IMR-90 (cell line): Measurements from ENCODE around the gene CDK5. TPM values are rescaled to one million over a fixed set of nuclear protein-coding genes. Genes with fewer than 3 reads are reported as not detected.

Experiments
- ATAC-seq: fragments of 200-7000 bp; cut with Tn5 transposase; 2 replicates; pipeline ENCODE4 v1.9.1; 2020; ENCODE audit warnings: low read depth, mild to moderate bottlenecking, moderate library complexity
- BruUV-seq: library from RNA; stranded (reverse); fragments of 400-500 nt; replicated peaks from 2 replicates; lab custom pipeline; 2021; lab: Mats Ljungman, UMichigan
- CTCF ChIA-PET: fragments of 300-600 bp; formaldehyde crosslinking; extraction: SDS; loops from one replicate; lab custom pipeline; 2021; ENCODE audit warnings: antibody characterized with exemption; lab: Yijun Ruan, JAX
- POLR2A ChIA-PET: fragments of 300-600 bp; sonication (Branson Sonifier 250); formaldehyde crosslinking; loops from one replicate; lab custom pipeline; 2022; ENCODE audit warnings: antibody characterized with exemption; ENCODE audit not compliant: unreplicated experiment; lab: Charles Lee
- DNase-seq: peaks from one replicate; pipeline ENCODE4 v3.0.0; 2013
- H2AFZ ChIP-seq: replicated peaks from 2 replicates; pipeline ENCODE3; 2013; ENCODE audit warnings: low read length, mild to moderate bottlenecking; ENCODE audit not compliant: poor library complexity
- H2AK5ac ChIP-seq: 2 replicates; pipeline ENCODE4 v1.6.1; 2013; ENCODE audit warnings: low read depth, low read length, inconsistent platforms
- H2AK9ac ChIP-seq: replicated peaks from 2 replicates; pipeline ENCODE3; 2013; ENCODE audit warnings: mild to moderate bottlenecking, low read depth, low read length, moderate library complexity; ENCODE audit not compliant: poor library complexity
- H2BK120ac ChIP-seq: 2 replicates; pipeline ENCODE4 v1.6.1; 2013; ENCODE audit warnings: low read depth, low read length, inconsistent platforms
- H2BK15ac ChIP-seq: 3 replicates; pipeline ENCODE4 v1.6.1; 2013; ENCODE audit warnings: low read depth, low read length, inconsistent platforms
- H2BK20ac ChIP-seq: 2 replicates; pipeline ENCODE4 v1.6.1; 2013; ENCODE audit warnings: low read depth, mild to moderate bottlenecking, inconsistent platforms, low read length, moderate library complexity
- H2BK5ac ChIP-seq: 2 replicates; pipeline ENCODE4 v1.6.1; 2013; ENCODE audit warnings: mild to moderate bottlenecking, low read depth, low read length, inconsistent platforms; ENCODE audit not compliant: poor library complexity, severe bottlenecking
- H3K14ac ChIP-seq: replicated peaks from 2 replicates; pipeline ENCODE4 v1.6.1; 2013; ENCODE audit warnings: low read depth, low read length, inconsistent platforms
- H3K18ac ChIP-seq: 2 replicates; pipeline ENCODE4 v1.6.1; 2013; ENCODE audit warnings: low read depth, low read length, control low read depth
- H3K23ac ChIP-seq: 2 replicates; pipeline ENCODE4 v1.6.1; 2013; ENCODE audit warnings: low read depth, low read length, inconsistent platforms
- H3K27ac ChIP-seq: 2 replicates; pipeline ENCODE4 v1.5.1; 2013; ENCODE audit warnings: mild to moderate bottlenecking, control low read depth, low read length; ENCODE audit not compliant: insufficient read depth
- H3K27me3 ChIP-seq: 2 replicates; pipeline ENCODE4 v1.6.1; 2013; ENCODE audit warnings: low read length; ENCODE audit not compliant: control insufficient read depth, insufficient read depth
- H3K36me3 ChIP-seq: 2 replicates; pipeline ENCODE4 v1.6.1; 2013; ENCODE audit warnings: low read length, mixed read lengths; ENCODE audit not compliant: control insufficient read depth, insufficient read depth
- H3K4ac ChIP-seq: 2 replicates; pipeline ENCODE4 v1.6.1; 2013; ENCODE audit warnings: low read depth, low read length, inconsistent platforms
- H3K4me1 ChIP-seq: 2 replicates; pipeline ENCODE4 v1.6.1; 2013; ENCODE audit warnings: low read length, mixed read lengths; ENCODE audit not compliant: control insufficient read depth, insufficient read depth
- H3K4me2 ChIP-seq: 2 replicates; pipeline ENCODE4 v1.6.1; 2013; ENCODE audit warnings: low read depth, mild to moderate bottlenecking, control low read depth, low read length, moderate library complexity
- H3K4me3 ChIP-seq: 2 replicates; pipeline ENCODE4 v1.5.1; 2013; ENCODE audit warnings: low read depth, mild to moderate bottlenecking, control low read depth, low read length, moderate library complexity; ENCODE audit not compliant: insufficient read depth
- H3K56ac ChIP-seq: 2 replicates; pipeline ENCODE4 v1.6.1; 2013; ENCODE audit warnings: low read length, inconsistent platforms; ENCODE audit not compliant: insufficient read depth; ENCODE audit errors: extremely low read depth
- H3K79me1 ChIP-seq, 2 experiments: 2 replicates each; pipeline ENCODE4 v1.6.1; 2013; ENCODE audit warnings: low read length in 2 of 2, inconsistent platforms in 1 of 2, low read depth in 1 of 2
- H3K9ac ChIP-seq: 2 replicates; pipeline ENCODE4 v1.6.1; 2013; ENCODE audit warnings: low read depth, low read length, control low read depth
- H3K9me1 ChIP-seq: 2 replicates; pipeline ENCODE4 v1.6.1; 2013; ENCODE audit warnings: low read length, inconsistent platforms; ENCODE audit not compliant: insufficient read depth
- H3K9me3 ChIP-seq: 2 replicates; pipeline ENCODE4 v1.6.1; 2013; ENCODE audit warnings: low read length; ENCODE audit not compliant: control insufficient read depth, insufficient read depth
- H4K20me1 ChIP-seq: 2 replicates; pipeline ENCODE4 v1.6.1; 2013; ENCODE audit warnings: low read length, inconsistent platforms; ENCODE audit not compliant: insufficient read depth
- H4K5ac ChIP-seq: 2 replicates; pipeline ENCODE4 v1.6.1; 2013; ENCODE audit warnings: mild to moderate bottlenecking, low read depth, low read length, control low read depth
- H4K8ac ChIP-seq, 2 experiments: 2 replicates each; pipeline ENCODE4 v1.6.1; 2013; ENCODE audit warnings: low read depth in 2 of 2, low read length in 2 of 2, control low read depth in 1 of 2, inconsistent platforms in 1 of 2
- H4K91ac ChIP-seq: 2 replicates; pipeline ENCODE4 v1.6.1; 2013; ENCODE audit warnings: low read depth, low read length, inconsistent platforms; ENCODE audit not compliant: insufficient read depth
- BHLHE40 ChIP-seq: fragments of 150-350 bp; IDR thresholded peaks from 2 replicates; pipeline ENCODE4 v1.6.1; 2016; ENCODE audit warnings: mild to moderate bottlenecking, low read depth, low read length
- CEBPB ChIP-seq: IDR thresholded peaks from 2 replicates; pipeline ENCODE4 v1.6.1; 2012; ENCODE audit warnings: low read depth, low read length, improper control_type of control experiment
- CHD1 ChIP-seq: IDR thresholded peaks from 2 replicates; pipeline ENCODE4 v1.6.1; 2012; ENCODE audit warnings: low read depth, low read length, improper control_type of control experiment
- FOS ChIP-seq: fragments of 150-350 bp; IDR thresholded peaks from 2 replicates; pipeline ENCODE4 v1.6.1; 2016; ENCODE audit warnings: low read depth, low read length
- MAFK ChIP-seq: IDR thresholded peaks from 2 replicates; pipeline ENCODE4 v1.6.1; 2012; ENCODE audit warnings: low read depth, low read length, improper control_type of control experiment
- MAZ ChIP-seq: IDR thresholded peaks from 2 replicates; pipeline ENCODE4 v1.6.1; 2012; ENCODE audit warnings: low read depth, mild to moderate bottlenecking, low read length, improper control_type of control experiment, moderate library complexity, borderline replicate concordance
- NFE2L2 ChIP-seq: fragments of 150-350 bp; IDR thresholded peaks from 2 replicates; pipeline ENCODE4 v1.6.1; 2016; ENCODE audit warnings: low read depth, mild to moderate bottlenecking, low read length
- POLR2A ChIP-seq: IDR thresholded peaks from 2 replicates; pipeline ENCODE4 v1.6.1; 2012; ENCODE audit warnings: mild to moderate bottlenecking, low read depth, low read length
- RAD21 ChIP-seq: IDR thresholded peaks from 2 replicates; pipeline ENCODE4 v1.6.1; 2012; ENCODE audit warnings: low read length, improper control_type of control experiment
- RCOR1 ChIP-seq: IDR thresholded peaks from 2 replicates; pipeline ENCODE4 v1.6.1; 2012; ENCODE audit warnings: mild to moderate bottlenecking, low read length, improper control_type of control experiment; ENCODE audit not compliant: insufficient replicate concordance
- RFX5 ChIP-seq: IDR thresholded peaks from 2 replicates; pipeline ENCODE4 v1.8.0; 2012; ENCODE audit warnings: low read depth, mild to moderate bottlenecking, low read length, moderate library complexity
- SMC3 ChIP-seq: fragments of 150-350 bp; IDR thresholded peaks from 2 replicates; pipeline ENCODE4 v1.6.1; 2016; ENCODE audit warnings: low read depth, mild to moderate bottlenecking, antibody characterized with exemption, low read length, moderate library complexity
- WGBS, 2 experiments: methylation state at CpG; one replicate each; pipeline versions ENCODE4 v1.1.5 to v1.1.7; 2013; ENCODE audit warnings: missing lambda C conversion rate in 2 of 2; ENCODE audit not compliant: insufficient read length in 1 of 2; ENCODE audit errors: extremely low coverage in 2 of 2; 5-methylcytosine and 5-hydroxymethylcytosine counted together
- dilution Hi-C: fragments of 300-500 bp; cut with HindIII; formaldehyde crosslinking; loops from one replicate; pipeline ENCODE4 v1.14.3; 2018; ENCODE audit warnings: low sequenced_read_pairs; ENCODE audit not compliant: unreplicated experiment
- in situ Hi-C: fragments of 300-500 bp; cut with MboI; formaldehyde crosslinking; loops from 3 replicates; pipeline ENCODE4 v1.14.3; 2019; ENCODE audit warnings: low sequenced_read_pairs, inconsistent platforms, mixed read lengths
- intact Hi-C: fragments of 100-400 bp; cut with micrococcal nuclease; formaldehyde crosslinking; loops from 2 replicates; pipeline ENCODE4 v1.10.0; 2022
- polyA plus RNA-seq, 3 experiments: library from polyadenylated mRNA; depleted of rRNA; stranded (reverse); fragments of >200 nt; gene quantifications; 2 replicates each; pipeline ENCODE4 v1.2.3, GENCODE V29; 2012; ENCODE audit warnings: low replicate concordance in 1 of 3
- total RNA-seq: library from RNA; depleted of rRNA; stranded (reverse); fragments of >200 nt; gene quantifications from 2 replicates; pipeline ENCODE4 v1.2.3, GENCODE V29; 2012
- TF ChIP-seq, protein P1 (sequence below): fragments of 150-350 bp; IDR thresholded peaks from 2 replicates; pipeline ENCODE4 v1.6.1; 2017; ENCODE audit warnings: mild to moderate bottlenecking, antibody characterized with exemption, low read length, low read depth
- TF ChIP-seq, protein P2 (sequence below): fragments of 150-350 bp; IDR thresholded peaks from 2 replicates; pipeline ENCODE4 v1.6.1; 2016; ENCODE audit warnings: low read depth, mild to moderate bottlenecking, low read length, moderate library complexity, borderline replicate concordance

Gene CDK5
- total and polyA plus RNA-seq, 2 of the 4 experiments (the other 2 are of a cell fraction), result 22.4 to 34.8 TPM

- Histone ChIP-seq H3K9me1 (no peaks in the 10 kb centered on the region; the same call in 1 of the 2 replicates), H4K91ac (peak overlapping the region; percentile 92; the same call in 1 of the 2 replicates), H3K4me1 (peaks cover 22% of the 10 kb centered on the region), H3K14ac (0 out of 2 replicates have a peak overlapping the region, but pooled peaks have one; percentile 95), H3K9me3 (no peaks in the 10 kb centered on the region), H3K4me3 (peak overlapping the region; percentile 95), H3K36me3 (peaks cover 35% of the 10 kb centered on the region), H2AFZ (no peak overlapping the region), H2BK5ac (no peak overlapping the region), H3K79me1 (peaks cover 19 to 71% of the 10 kb centered on the region in 2 experiments; a peak in 3 of 4 replicates), H2AK9ac (peak overlapping the region; percentile 98), H3K27me3 (no peaks in the 10 kb centered on the region), H4K20me1 (peaks cover 22% of the 10 kb centered on the region), H3K27ac (no peak overlapping the region; the same call in 1 of the 2 replicates), H3K23ac (0 out of 2 replicates have a peak overlapping the region, but pooled peaks have one; percentile 19), H2BK15ac (no peak overlapping the region), H3K4me2 (peak overlapping the region; percentile 91), H4K8ac (no peak overlapping the region; a peak in 1 of 4 replicates), H2BK120ac (no peak overlapping the region), H2AK5ac (peak overlapping the region; percentile 98; the same call in 1 of the 2 replicates), H3K9ac (peak overlapping the region; percentile 93; the same call in 1 of the 2 replicates), H3K56ac (peak overlapping the region; percentile 70; the same call in 1 of the 2 replicates), H2BK20ac (no peak overlapping the region), H3K18ac (no peak overlapping the region), H3K4ac (peak overlapping the region; percentile 95; the same call in 1 of the 2 replicates), H4K5ac (no peak overlapping the region)
- ChIA-PET POLR2A (interaction anchor here (0.5 kb wide), 1 partner anchor 65 kb away, joined by 3 read pairs; no protein-coding TSS in a partner anchor), CTCF (no interaction called here)
- in situ Hi-C loops, result no loop called here
- ATAC-seq (no peak), DNase-seq (no peak)
- intact Hi-C loops, result no loop called here
- BruUV-seq, result no TSS peak
- 86% methylated on average over 12 of the region's 27 CpGs; no CpG with 5 or more reads in 1 of the 2 experiments for WGBS, 2 experiments
- dilution Hi-C loops, result no loop called here
- TF ChIP-seq BHLHE40 (no peak), FOS (no peak), CHD1 (no peak), MAZ (no peak), NFE2L2 (no peak), RAD21 (no peak), RFX5 (no peak), SMC3 (no peak), CEBPB (no peak), POLR2A (no peak), RCOR1 (no peak), MAFK (no peak)
- TF ChIP-seq, protein P1, sequence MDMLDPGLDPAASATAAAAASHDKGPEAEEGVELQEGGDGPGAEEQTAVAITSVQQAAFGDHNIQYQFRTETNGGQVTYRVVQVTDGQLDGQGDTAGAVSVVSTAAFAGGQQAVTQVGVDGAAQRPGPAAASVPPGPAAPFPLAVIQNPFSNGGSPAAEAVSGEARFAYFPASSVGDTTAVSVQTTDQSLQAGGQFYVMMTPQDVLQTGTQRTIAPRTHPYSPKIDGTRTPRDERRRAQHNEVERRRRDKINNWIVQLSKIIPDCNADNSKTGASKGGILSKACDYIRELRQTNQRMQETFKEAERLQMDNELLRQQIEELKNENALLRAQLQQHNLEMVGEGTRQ, result no peak
- TF ChIP-seq, protein P2, sequence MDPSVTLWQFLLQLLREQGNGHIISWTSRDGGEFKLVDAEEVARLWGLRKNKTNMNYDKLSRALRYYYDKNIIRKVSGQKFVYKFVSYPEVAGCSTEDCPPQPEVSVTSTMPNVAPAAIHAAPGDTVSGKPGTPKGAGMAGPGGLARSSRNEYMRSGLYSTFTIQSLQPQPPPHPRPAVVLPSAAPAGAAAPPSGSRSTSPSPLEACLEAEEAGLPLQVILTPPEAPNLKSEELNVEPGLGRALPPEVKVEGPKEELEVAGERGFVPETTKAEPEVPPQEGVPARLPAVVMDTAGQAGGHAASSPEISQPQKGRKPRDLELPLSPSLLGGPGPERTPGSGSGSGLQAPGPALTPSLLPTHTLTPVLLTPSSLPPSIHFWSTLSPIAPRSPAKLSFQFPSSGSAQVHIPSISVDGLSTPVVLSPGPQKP, result no peak
Observed at GRCh38 chr7:151079199-151079910, 21.7 kb upstream of the CDK5 start.
